Measurements from ENCODE around the gene SLC38A8. TPM values are rescaled to one million over a fixed set of nuclear protein-coding genes. Genes with fewer than 3 reads are reported as not detected.

SLC38A8 gene
- total RNA-seq, 1 experiment from 2014 or later, result 0.35 TPM

DNA sequence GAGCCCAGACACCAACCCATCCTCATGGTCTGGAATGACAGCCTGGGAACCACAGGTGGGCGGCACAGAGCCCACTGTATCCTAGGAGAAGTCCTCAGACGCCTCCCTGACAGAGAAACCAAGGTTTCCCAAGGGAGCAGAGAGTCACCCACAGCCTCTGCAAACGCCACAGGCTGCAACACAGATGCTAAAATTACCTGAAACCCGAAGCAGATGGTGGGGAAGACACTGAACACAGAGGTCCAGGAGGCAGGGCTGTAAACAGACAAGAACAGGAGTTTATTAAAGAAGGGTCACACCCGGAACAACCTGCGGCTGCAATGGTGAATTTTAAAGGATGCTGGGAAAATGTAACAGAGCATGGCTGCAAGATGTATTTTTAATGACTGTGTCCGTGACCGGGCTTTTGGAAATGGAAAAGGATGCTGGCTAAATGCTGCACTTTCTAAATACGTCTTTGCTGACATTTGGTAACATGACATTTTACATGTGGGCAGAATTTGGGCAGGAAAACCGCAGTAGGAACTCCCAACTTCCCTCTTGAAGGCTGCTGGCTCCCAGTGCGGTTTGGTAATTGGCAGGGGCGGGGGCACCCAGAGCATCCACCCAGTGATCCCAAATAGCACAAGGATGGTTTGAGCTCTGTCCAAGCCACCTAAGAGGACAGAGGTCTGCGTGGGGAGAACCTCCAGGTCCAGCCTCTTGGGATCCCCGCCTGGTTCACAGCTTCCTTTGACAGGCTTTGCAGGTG, 13.1 kb downstream of the SLC38A8 start:
- Mint-ChIP-seq H3K4me3 (no peak overlapping the region), H3K27ac (no peak overlapping the region), H3K4me1 (peaks cover 27 to 41% of the 10 kb centered on the region in 2 experiments), H3K36me3 (ENCODE audit: insufficient read depth in 1 of 3, low read depth in 3 of 3) (no peaks in the 10 kb centered on the region), H3K9me3 (no peaks in the 10 kb centered on the region; a peak in 2 of 5 replicates), H3K27me3 (ENCODE audit: low read depth) (peaks cover 5% of the 10 kb centered on the region)
- no peak overlapping the region for H4K5ac ChIP-seq (ENCODE audit: insufficient read length, low read depth, low read length)
- no peak overlapping the region for H3K18ac ChIP-seq (ENCODE audit: insufficient read length, low read depth, low read length)
- H3K79me1 ChIP-seq (ENCODE audit: insufficient read depth, low read depth, low read length, poor library complexity, severe bottlenecking), result no peaks in the 10 kb centered on the region
- H3K56ac ChIP-seq (ENCODE audit: insufficient read length, low read depth, low read length), result no peak overlapping the region
- no peaks in the 10 kb centered on the region for H3K9me3 ChIP-seq (ENCODE audit: control insufficient read depth, low read depth, low read length)
- no peak overlapping the region for H3T11ph ChIP-seq (ENCODE audit: low read length)
- no peak overlapping the region for H3K23ac ChIP-seq (ENCODE audit: insufficient read length, low read depth, low read length)
- no peaks in the 10 kb centered on the region for H3K27me3 ChIP-seq (ENCODE audit: insufficient read depth, low read length)
- H3K14ac ChIP-seq (ENCODE audit: insufficient read depth, low read length), result no peak overlapping the region
- no peak overlapping the region for H2AFZ ChIP-seq (ENCODE audit: low read length)
- H4K8ac ChIP-seq (replicated peaks; ENCODE audit: insufficient read length, low read depth, low read length), result no peak overlapping the region
- H4K91ac ChIP-seq (ENCODE audit: insufficient read length, low read depth, low read length), result no peak overlapping the region
- no peak overlapping the region for H3K27ac ChIP-seq (ENCODE audit: insufficient read length, low read depth, low read length)
- no peak for DNase-seq
- H2BK12ac ChIP-seq (ENCODE audit: insufficient read length, low read depth, low read length), result no peak overlapping the region
- no peak overlapping the region for H2BK120ac ChIP-seq (ENCODE audit: low read depth, low read length, poor library complexity, severe bottlenecking)
- H3K4me1 ChIP-seq (ENCODE audit: insufficient read depth, low read length), result no peaks in the 10 kb centered on the region
- H2BK20ac ChIP-seq (ENCODE audit: low read depth, low read length, poor library complexity, severe bottlenecking), result no peak overlapping the region
- H3K79me2 ChIP-seq (ENCODE audit: insufficient read depth, low read length), result no peaks in the 10 kb centered on the region
- H3K4me2 ChIP-seq (ENCODE audit: insufficient read depth, insufficient read length, low read length), result no peak overlapping the region
- no peak overlapping the region for H2BK15ac ChIP-seq (ENCODE audit: low read depth, low read length)
- no peak overlapping the region for H2AK5ac ChIP-seq (ENCODE audit: insufficient read length, low read length)
- no peaks in the 10 kb centered on the region for H3K23me2 ChIP-seq (ENCODE audit: insufficient read length, low read depth, low read length, poor library complexity, severe bottlenecking)
- no peak overlapping the region for H2BK5ac ChIP-seq (ENCODE audit: insufficient read length, low read length)
- TF ChIP-seq, protein P1, sequence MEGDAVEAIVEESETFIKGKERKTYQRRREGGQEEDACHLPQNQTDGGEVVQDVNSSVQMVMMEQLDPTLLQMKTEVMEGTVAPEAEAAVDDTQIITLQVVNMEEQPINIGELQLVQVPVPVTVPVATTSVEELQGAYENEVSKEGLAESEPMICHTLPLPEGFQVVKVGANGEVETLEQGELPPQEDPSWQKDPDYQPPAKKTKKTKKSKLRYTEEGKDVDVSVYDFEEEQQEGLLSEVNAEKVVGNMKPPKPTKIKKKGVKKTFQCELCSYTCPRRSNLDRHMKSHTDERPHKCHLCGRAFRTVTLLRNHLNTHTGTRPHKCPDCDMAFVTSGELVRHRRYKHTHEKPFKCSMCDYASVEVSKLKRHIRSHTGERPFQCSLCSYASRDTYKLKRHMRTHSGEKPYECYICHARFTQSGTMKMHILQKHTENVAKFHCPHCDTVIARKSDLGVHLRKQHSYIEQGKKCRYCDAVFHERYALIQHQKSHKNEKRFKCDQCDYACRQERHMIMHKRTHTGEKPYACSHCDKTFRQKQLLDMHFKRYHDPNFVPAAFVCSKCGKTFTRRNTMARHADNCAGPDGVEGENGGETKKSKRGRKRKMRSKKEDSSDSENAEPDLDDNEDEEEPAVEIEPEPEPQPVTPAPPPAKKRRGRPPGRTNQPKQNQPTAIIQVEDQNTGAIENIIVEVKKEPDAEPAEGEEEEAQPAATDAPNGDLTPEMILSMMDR (conservative IDR thresholded peaks at IDR 0.05), result no peak
- H4K20me1 ChIP-seq (ENCODE audit: control insufficient read depth, insufficient read depth, insufficient read length), result no peaks in the 10 kb centered on the region
- no CpG with 5 or more reads among the region's 14 CpGs for WGBS (ENCODE audit: extremely low coverage, insufficient read length, low lambda C conversion rate)
- no peak overlapping the region for H3K9ac ChIP-seq (ENCODE audit: extremely low read depth, insufficient read length, low read length)
- no peak overlapping the region for H3K4ac ChIP-seq (ENCODE audit: low read depth, low read length)
